DMS153 treated with DMSO at 0.1 percent for 48 hours (cell line): Measurements from ENCODE around the gene PPT2.
"Not testable (repeated sequence)": the region's sequence is repeated elsewhere in the genome, so short reads cannot be mapped to it uniquely, and the experiment has no call there.

Source experiments
- DNase-seq: peaks from one replicate; lab custom pipeline; 2025; ENCODE audit not compliant: unreplicated experiment; lab: John Stamatoyannopoulos, UW

Gene PPT2

DNA sequence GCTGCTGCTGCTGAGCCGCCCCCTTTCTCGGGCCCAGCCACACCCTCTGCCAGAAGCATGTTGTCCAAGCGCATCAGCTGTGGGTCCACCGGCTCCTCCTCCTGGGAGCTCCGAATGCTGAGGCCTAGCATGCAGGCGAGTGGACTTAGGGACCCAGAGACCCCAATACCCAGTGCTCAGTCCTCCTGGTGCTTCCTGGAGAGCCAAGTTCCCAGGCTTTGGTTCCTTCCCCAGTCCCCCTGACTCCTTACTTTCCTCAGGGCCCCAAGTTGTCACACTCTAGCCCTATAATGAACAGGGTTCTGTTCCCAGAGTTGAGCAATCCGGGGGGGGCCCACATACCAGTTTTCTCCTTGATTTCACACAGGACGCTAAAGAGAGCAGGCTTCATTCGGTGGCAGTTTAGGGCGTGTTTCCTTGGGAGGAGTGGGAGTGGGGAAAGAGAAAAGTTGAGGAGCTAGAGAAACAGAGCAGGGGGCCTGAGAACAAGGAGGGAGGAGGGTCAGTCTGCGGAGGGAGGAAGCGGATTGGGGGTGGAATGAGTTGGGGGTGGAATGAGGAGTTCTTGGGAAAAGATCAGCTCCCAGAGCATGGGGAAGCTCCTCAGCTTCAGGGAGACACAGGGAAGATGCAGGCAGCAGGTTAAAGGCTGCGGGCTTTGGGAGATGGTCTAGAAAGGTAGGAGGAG, 34.6 kb downstream of the PPT2 start:
- DNase-seq, result no peak

DNA sequence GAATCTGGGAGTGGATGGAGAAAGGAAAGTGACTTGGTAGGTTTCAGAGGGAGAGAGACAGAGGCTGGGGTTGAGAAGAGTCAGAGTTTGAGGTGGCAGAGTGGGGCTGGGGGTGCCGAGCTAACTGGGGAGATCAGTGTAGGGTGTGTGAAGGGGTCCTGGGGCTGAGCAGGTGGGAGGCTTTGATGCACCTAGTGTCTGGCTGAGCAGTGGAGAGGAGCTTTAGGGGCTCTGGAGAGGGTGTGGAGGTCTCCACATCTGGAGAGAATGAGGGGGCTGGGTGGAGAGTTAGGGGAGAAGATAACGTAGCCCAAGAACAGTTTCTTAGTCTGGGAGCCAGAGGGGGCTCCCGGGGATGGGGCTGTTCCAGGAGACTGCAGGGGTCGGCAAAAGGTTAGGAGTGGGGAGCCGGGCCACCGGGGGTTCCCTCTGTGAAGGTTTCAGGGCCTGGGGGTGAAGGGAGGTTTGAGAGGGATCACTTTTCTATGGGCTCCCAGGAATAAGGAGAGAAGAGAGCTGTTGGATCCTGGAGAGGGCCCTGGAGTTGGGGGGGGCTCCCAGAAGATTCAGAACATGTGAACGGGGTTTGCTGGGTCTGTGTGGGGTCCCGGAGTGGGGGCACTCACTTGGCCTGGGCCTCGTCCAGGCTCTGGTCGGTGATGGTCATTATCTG, 35.3 kb downstream of the PPT2 start:
- DNase-seq, result no peak

DNA sequence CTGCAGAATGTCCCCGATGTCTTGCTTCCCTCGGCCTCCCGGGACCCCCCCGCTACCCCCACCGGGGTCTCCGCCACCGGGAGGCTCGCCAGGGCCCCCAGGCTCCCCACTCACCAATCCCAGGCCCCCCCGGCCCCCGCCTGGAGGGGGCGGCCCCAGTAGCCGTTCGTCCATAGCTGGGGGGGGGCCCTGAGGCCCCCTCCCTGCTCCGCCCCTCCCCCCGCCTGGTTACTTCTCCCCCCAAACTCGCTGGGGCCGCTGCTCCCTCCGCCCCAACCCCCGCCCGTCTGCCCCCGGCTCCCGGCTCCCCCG, 35.8 kb downstream of the PPT2 start:
- DNase-seq, result no peak

DNA sequence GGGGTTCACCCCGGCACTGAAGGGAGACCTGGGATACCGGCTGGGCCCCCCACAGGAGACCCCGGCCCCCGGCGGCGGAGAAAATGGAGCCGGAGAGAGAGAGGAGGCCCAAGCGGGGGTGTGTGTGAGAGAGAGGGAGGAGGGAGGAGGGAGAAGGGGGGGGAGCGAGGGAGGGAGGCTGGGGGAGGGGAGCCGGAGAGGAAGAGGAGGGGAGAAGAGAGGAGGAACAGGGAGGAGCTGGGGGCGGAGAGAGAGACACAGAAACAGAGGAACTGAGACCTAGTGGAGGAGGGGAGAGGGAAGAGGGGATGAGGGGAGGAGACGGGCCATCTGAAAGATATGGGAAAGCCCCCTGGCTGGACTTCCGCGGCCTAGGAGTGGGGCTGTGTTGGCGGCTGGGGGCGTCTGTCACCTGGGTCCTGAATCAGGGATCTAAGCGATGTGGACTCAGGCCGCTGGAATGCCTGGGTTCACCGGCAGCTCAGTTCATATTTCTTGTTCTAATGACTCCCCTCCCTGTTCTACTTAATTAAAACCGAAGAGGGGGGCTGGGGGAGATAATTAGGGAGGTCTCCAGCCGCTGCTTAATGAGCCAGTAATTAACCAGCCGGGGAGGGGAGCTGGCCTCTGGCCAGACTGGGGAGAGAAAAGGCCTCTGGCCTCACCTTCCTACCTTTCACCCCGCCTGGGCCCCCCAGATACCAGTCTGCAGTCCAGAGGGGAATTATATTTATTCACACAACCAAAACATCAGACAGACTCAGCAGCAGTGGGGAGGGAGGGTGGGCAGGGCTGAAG, 36.3 kb downstream of the PPT2 start, which contains the start of gene PBX2:
PBX2 (minus strand) TSS at position 149 of the 798 bp plus-strand sequence. CDS start 287 bp downstream, outside the sequence.
- peak; percentile 42 for DNase-seq

DNA sequence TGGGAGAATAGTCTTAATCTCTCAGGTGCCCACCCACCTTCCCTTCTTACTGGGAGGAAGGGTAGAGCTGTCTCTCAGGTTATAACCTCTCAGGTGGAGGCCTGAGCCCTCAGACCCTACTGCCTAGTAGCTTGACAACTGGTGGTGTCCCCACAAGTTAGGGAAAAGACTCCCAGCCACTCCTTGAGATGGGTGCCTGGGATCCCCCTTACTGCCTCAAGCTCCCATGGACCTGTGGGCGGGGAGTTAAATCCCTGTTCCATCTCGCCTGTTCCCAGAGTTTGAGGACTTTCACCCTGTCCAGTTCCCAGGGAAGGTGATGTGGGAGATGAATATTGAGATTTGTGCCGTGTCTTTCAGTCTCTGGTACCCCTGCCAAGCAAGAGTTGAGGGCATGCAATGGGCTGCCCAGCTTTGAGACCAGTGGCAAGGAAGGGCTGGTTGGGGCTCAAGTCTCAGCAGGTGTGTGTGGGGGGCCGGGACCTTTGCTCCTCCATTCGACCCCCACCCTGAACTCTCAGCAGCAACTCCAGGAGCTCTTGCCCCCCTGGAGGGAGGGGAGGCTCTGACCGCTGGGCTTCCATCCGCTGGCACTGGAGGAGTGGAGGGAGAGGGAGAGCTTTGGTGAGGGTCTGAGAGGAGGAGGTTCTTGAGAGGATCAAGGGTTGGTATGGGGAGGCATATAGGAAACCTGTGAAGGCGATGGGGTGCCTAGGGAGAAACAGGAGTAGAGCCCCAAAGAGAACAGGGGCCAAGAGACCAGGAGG, 37.2 kb downstream of the PPT2 start:
- DNase-seq, result no peak

DNA sequence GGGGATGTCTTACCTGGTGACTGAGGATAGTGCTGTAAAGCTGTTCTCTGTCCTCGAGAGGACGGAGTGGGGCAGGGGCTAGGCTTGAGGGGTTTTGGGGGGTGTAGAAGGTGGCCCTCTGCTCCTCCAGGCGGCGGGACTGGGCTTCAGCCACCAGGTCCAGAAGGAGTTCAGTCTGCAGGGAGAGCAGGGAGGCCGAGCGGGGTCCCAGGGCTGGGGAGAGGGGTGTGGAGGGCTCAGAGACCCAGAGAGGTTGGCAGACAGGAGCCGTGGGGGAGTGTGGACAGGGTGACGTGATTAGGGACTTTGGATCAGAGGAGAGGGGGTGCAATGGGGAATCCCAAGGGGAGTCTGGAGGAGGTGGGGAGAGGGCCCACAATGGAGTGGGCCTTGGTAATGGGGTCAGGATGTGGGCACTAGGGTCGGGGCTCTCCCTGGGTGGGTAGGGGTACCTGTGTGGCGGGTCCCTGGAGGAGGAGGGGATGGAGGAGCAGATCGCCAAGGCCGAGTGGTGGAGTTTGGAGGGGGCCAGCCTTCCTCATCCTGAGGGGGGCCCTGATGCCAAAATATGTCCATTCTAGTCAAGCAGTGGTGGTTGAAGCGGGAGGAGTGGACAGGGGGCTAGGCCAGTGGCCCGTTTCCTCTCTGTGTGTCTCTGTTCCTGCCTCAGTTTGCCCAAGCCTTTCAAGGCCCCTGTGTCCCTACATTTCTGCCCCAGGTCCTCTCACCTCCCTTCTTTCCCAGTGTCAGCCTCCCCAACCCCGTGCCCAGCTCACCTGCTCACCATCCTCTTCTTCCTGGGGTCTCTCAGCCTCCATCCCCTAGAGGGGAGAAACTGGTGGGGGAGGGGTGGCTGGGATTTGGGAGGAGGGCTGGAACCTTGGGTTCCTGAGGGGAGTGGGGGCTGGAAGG, 38.0 kb downstream of the PPT2 start:
- no peak for DNase-seq

DNA sequence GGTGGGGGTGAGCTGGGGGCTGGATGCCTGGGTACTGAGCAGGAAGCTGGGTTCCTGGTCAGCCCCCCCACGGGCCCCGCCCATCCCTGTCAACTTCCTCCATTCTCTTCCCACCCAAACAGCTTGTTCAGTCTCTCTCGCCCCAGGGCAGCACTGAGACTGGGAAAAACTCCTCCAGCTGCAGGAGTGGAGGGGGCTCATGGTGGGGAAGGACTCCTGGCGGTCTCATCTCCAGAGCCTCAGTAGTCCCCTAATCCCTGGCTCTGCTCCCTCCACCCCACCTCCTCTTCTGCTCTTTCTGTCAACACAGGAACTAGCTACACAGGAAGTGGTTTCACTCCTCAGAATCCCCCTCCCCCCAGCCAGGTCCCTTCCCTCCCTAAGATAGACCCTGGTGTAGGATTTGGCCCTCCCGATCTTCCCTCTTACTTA, 38.7 kb downstream of the PPT2 start, which contains the start of gene GPSM3:
GPSM3 (minus strand) TSS at position 36 of the 432 bp plus-strand sequence. CDS start 130 bp downstream, outside the sequence.
- peak; percentile 27 for DNase-seq

DNA sequence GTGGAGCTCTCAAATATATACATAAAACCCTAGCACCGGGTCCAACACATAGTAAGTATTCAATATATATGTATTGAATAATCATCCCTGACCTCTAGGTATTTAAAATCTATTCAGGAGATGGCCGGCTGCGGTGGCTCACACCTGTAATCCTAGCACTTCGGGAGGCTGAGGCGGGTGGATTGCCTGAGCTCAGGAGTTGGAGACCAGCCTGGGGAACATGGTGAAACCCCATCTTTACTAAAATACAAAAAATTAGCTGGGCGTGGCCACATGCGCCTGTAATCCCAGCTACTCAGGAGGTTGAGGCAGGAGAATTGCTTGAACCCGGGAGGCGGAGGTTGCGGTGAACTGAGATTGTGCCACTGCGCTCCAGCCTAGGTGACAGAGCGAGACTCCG, 39.2 kb downstream of the PPT2 start:
- not testable (repeated sequence) for DNase-seq

DNA sequence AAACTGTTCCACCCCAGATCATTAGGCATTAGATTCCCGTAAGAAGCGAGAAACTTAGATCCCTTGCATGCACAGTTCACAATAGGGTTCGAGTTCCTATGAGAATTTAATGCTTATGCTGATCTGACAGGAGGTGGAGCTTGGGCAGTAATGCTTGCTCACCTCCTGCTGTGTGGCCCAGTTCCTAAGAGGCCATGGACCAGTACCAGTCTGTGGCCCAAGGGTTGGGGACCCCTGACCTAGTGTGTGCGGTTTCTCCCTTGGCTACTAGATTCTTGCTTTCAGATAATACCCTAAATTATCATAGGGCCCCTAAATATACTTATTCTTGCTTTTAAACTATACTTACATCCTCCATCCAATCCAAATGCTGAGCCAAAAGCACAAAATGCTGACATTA, 40.4 kb downstream of the PPT2 start:
- no peak for DNase-seq

DNA sequence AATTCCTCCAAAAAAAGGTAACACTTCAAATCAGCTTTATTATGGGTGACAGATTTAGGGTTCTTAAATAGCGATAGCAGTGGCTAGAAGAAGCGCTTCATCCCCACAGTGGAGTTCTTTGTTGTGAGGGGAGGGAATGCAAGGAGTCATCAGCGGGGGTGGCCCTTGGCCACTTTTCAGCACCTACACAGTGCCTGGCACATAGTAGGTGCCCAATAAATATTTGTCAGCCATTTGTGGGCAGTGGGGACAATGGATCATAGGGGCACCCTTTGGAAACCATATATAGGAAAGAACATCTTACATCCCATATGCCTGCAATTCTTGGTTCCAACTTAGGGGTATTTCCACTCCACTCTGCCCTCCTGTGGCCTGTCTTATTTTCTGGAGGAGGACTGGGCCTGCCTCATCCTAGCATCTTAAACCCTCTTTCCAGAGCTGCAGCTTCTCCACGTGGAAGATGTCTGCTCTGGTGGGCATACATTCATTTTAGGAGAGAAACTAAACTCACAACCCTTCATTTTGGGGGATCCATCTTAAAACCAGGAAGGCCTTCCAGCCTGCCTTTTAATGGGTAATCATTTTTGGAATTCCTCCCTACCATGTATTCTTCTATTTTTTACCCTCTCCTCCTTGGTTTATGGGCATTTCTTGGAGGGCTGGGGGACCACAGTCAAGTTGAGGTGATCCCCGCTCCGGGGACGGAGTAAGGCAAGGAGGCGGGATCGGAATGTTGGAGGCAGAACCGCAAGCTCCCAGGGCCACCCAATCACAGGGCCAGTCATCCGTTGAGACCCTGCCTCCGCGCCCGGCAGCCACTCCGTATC, 41.1 kb downstream of the PPT2 start:
- peak; percentile 22 for DNase-seq

DNA sequence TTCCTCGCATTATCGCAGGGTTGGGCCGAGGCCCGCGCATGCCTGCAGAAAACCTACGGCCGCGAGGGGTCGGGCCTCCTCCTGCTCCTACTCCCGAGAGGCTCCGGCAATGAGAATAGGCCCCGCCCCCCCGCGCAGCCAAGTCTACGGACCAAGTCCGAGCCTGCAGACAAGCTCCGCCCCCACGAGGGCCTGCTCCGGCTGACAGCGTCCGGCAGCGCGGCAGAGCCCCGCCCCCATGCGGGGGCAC, 41.6 kb downstream of the PPT2 start:
- DNase-seq, result peak; percentile 98

DNA sequence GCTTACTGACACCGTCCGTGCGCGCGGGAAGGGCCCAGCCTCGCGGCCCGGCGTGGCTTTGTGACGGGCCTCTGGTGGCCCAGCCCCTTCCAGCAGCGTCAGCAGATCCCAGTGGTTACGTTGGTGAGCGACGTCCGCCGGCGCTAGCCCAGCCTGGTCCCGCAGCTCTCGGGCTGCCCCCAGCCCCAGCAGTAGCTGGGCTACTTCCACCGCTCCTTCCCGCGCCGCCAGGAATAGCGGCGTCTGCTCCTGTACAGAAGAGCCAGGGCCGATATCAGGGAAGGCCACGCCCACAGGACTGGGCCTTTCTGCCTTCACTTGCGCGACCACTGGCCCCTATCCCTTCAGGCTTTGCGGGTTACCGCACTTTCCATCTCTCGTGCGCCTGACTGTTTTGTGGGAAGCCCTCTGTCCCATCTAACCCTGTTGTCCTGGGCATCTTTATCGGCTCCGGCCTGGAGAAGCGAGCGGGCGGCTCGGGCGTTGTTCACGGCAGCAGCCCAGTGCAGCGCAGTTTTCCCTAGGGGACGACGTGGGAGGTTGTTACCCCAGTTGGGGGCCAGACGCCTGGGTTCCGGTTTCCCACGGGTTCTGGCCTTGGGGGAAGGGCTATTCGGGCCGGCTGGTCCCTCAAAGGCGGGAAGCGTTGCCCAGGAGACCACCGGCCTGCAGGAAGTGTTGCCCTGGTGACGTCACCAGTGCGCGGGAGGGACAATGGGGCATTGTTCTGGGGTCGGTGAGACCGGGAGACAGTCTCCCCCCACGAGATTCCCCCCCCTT, 42.2 kb downstream of the PPT2 start:
- DNase-seq, result peak; percentile 63

DNA sequence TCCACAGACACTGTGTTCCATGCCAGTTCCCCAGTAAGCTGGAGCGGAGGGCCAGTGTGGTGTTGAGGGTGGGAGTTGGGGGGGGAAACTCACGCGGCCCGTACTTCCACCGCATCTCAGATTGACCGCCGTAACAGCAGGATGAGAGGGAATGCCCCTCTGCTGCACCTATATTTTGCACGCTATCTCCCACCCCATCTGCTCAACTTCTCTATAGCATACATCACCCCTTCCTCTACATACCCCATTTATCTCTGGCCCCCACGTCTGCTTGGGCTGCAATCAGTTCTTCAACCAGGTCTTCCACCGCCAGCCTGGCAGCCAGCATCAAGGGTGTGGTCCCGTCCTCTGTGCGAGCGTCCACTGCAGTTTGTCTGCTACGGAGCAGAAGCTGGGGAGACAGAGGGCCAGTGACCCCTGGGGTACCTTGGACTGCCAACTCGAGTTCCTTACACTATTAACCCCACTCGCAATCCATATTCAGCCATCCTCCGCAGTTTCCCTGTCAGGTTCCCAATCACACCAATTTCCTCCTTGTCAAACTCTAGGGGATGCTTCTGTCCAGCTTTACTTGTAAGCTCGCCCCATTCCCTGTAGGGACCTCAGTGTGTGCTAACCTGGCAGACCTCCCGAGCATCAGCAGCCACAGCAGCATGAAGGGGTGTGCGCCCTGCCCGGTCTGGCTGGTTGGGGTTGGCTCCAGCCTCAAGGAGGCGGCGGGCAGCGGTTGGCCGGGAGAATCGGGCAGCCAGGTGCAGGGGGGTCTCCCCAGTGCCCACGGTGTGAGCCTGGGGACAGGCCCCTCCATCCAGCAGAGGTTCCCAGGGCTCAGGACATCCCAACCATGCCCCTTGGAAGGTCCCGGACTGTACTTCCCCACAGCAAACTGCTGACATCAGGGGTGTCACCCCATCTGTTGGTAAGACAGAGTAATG, 43.0 kb downstream of the PPT2 start:
- DNase-seq, result no peak

DNA sequence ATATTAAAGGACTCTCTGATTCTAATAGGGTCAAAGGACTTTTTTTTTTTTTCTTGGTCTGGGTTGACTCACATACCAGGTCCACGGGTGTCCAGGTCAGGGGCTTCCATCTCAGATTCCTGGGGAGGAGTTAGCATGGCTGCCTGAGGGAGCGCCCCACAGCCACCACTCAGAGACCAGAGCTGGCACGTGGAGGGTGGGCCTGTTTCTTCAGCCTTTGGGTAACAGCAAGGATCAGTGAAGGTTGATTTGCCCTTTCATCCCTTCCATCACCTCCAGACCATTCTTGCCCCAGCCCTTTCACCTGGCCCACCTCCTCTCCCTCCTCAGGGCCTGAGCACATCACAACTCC, 44.4 kb downstream of the PPT2 start:
- no peak for DNase-seq

DNA sequence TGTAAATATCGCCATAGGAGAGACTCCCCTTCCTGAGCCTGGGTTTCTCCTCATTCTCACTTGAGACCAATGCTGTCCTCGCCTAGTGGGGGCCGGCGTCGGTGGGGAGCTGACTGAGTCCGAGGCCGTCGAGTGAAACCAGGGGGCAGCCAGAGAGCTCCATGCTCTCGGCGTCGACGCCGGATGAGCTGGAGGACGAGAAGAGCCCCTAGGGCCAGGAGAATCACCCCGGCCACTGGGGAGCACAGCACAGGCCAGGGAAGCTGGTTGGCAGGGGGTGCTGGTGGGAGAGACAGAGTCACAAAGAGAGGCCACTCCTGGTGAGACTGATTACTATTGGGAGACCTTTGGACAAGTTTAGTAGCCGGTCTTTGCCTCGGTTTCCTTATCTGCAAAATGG, 44.9 kb downstream of the PPT2 start:
- no peak for DNase-seq

DNA sequence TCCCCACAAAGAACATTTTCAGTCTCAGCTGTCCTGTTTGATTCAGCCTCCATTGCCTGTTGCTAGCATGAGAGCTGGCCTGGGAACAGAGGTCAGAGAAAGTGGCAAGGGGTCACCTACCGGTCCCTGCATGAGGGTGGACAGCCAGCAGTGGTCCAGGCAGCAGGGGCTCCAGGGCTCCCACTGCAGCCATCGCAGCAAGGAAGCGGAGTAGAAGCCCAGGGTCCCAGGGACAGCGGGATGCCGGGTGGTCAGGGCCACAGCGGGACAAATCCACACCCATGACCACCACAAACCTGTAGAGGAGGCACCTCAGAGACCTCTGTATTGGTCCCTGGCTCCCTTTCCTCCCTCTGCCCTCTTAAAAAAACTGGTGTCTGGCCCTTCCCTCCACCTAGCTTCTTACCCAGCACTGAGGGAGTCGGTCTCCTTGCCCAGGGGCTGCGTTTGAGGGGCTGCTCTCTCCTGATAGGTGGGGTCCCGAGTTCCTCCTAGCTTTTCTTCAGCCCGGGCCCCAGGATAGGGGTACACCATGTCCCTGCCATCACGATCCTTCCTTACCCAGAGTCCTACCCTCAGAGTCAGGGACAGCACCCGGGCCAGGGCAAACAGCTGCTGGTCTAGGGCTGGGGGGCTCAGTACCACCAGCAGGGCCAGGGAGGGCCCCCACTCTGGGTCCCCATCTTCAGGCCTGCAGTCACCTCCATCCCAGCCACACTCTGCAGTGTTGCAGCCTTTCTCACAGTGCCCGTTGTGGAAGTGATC, 47.0 kb downstream of the PPT2 start:
- no peak for DNase-seq

DNA sequence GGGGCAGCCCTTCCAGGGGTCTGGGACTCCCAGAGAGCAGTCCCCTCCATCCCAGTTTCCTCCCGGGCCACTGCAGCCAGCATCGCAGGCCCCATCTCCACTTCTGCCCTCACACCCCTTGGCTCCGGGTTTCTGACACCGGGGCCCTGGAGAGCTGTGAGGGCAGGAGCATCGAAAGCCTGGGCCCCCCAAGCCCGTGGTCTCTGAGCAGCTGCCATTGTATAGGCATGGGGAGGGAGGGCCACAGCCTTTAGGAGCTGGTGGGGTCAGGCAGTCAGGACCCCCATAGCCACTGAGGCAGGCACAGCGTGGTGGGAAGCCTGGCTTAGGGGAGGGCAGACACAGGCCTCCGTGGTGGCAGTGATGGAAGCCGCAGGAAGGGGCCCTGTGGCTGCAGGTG, 48.2 kb downstream of the PPT2 start:
- DNase-seq, result no peak
